Tibial nerve (tissue), 3 donors: ENCODE data around the gene MTCL1.

ENCODE experiments used
- CTCF ChIP-seq, 5 experiments: fragments of 200-600 bp in 3 of 5; fragments of 450-650 bp in 2 of 5; sonication (generic) in 3 of 5; IDR thresholded peaks; one replicate each; pipeline ENCODE4 v1.5.1; 2016 to 2019; ENCODE audit warnings: antibody characterized with exemption in 5 of 5, mild to moderate bottlenecking in 3 of 5, moderate library complexity in 2 of 5
- POLR2A ChIP-seq, 2 donors: fragments of 450-650 bp; IDR thresholded peaks; one replicate each; pipeline ENCODE4 v1.6.1; 2017; ENCODE audit warnings: antibody characterized with exemption in 2 of 2, mild to moderate bottlenecking in 2 of 2, moderate library complexity in 2 of 2

GRCh38 chr18:8803063-8803795, 97.9 kb downstream of the MTCL1 start:
- TF ChIP-seq CTCF (IDR thresholded peaks at IDR 0.05) (no peak), POLR2A (IDR thresholded peaks at IDR 0.05) (no peak)
